Skeletal muscle satellite cell (primary cell): Measurements from ENCODE around the gene PSMD7.
"Not testable (repeated sequence)": the region's sequence is repeated elsewhere in the genome, so short reads cannot be mapped to it uniquely, and the experiment has no call there.

ENCODE experiments used
- H3K27me3 ChIP-seq: 2 replicates; pipeline ENCODE4 v1.7.0; 2013; ENCODE audit warnings: low read length; ENCODE audit not compliant: control insufficient read depth, insufficient read depth
- H3K36me3 ChIP-seq: 2 replicates; pipeline ENCODE4 v1.7.0; 2013; ENCODE audit warnings: mild to moderate bottlenecking, control low read depth, low read length; ENCODE audit not compliant: insufficient read depth
- H3K4me1 ChIP-seq: 2 replicates; pipeline ENCODE4 v1.7.0; 2013; ENCODE audit warnings: low read length; ENCODE audit not compliant: control insufficient read depth, insufficient read depth
- H3K4me2 ChIP-seq: 2 replicates; pipeline ENCODE4 v1.7.0; 2013; ENCODE audit warnings: mild to moderate bottlenecking, low read length
- H3K4me3 ChIP-seq: 2 replicates; pipeline ENCODE4 v1.7.0; 2013; ENCODE audit warnings: low read length
- H3K9ac ChIP-seq: 2 replicates; pipeline ENCODE4 v1.7.0; 2013; ENCODE audit warnings: mild to moderate bottlenecking, low read depth, low read length, moderate library complexity
- H3K9me3 ChIP-seq: replicated peaks from 2 replicates; pipeline ENCODE4 v1.7.0; 2013; ENCODE audit warnings: mild to moderate bottlenecking, control low read depth, low read length

The PSMD7 gene

DNA sequence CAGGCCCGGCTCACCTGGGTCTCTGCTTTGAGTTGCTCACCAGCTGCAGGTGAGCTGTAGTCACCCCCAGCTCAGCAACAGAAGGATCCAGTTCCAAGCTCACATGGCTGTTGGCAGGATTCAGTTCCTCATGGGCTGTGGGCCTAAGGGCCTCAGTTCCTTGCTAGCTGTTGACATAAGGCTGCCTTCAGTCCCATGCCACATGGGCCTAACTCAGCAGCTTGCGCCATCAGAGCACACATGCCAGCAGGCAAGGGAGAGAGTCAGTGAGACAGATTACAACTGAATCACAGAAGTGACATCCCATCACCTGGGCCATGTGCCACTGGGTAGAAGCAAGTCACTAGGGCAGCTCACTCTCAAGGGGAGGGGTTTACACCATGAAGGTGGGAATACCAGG, 24.7 kb downstream of the PSMD7 start:
- Histone ChIP-seq H3K4me1 (no peaks in the 10 kb centered on the region), H3K36me3 (peaks cover 10% of the 10 kb centered on the region), H3K27me3 (no peaks in the 10 kb centered on the region), H3K4me3 (no peak overlapping the region), H3K4me2 (no peak overlapping the region), H3K9ac (no peak overlapping the region), H3K9me3 (no peaks in the 10 kb centered on the region)

- Histone ChIP-seq H3K9me3 (no peaks in the 10 kb centered on the region), H3K4me2 (no peak overlapping the region), H3K27me3 (no peaks in the 10 kb centered on the region), H3K36me3 (peaks cover 15% of the 10 kb centered on the region), H3K4me1 (no peaks in the 10 kb centered on the region), H3K4me3 (no peak overlapping the region), H3K9ac (no peak overlapping the region)
These were observed 25.7 kb downstream of the PSMD7 start for GRCh38 chr16:74322301-74322710.

- H3K4me1 ChIP-seq, H3K9ac ChIP-seq: not testable (repeated sequence)
- peaks cover 15% of the 10 kb centered on the region for H3K36me3 ChIP-seq
These were observed 28.2 kb downstream of the PSMD7 start for GRCh38 chr16:74324777-74325176.

GRCh38 chr16:74325641-74326040, 29.0 kb downstream of the PSMD7 start:
- H3K9me3 ChIP-seq = no peaks in the 10 kb centered on the region
- H3K27me3 ChIP-seq = no peaks in the 10 kb centered on the region
- no peaks in the 10 kb centered on the region for H3K4me1 ChIP-seq
- H3K4me3 ChIP-seq = no peak overlapping the region
- no peak overlapping the region for H3K9ac ChIP-seq
- H3K4me2 ChIP-seq = no peak overlapping the region
- peaks cover 17% of the 10 kb centered on the region for H3K36me3 ChIP-seq

More at GRCh38 chr16:74324777-74325176, 28.2 kb downstream of the PSMD7 start:
- not testable (repeated sequence) for H3K4me3 ChIP-seq, H3K4me2 ChIP-seq, H3K9me3 ChIP-seq, H3K27me3 ChIP-seq

GRCh38 chr16:74328346-74328745, 31.7 kb downstream of the PSMD7 start:
- not testable (repeated sequence) for H3K27me3 ChIP-seq, H3K9ac ChIP-seq

GRCh38 chr16:74332469-74332868, 35.9 kb downstream of the PSMD7 start:
- H3K4me2 ChIP-seq, H3K9ac ChIP-seq, H3K4me1 ChIP-seq, H3K27me3 ChIP-seq, H3K9me3 ChIP-seq, H3K4me3 ChIP-seq, H3K36me3 ChIP-seq: not testable (repeated sequence)

More at GRCh38 chr16:74328346-74328745, 31.7 kb downstream of the PSMD7 start:
- H3K4me2 ChIP-seq, H3K4me3 ChIP-seq, H3K9me3 ChIP-seq, H3K4me1 ChIP-seq: not testable (repeated sequence)
- peaks cover 21% of the 10 kb centered on the region for H3K36me3 ChIP-seq

DNA sequence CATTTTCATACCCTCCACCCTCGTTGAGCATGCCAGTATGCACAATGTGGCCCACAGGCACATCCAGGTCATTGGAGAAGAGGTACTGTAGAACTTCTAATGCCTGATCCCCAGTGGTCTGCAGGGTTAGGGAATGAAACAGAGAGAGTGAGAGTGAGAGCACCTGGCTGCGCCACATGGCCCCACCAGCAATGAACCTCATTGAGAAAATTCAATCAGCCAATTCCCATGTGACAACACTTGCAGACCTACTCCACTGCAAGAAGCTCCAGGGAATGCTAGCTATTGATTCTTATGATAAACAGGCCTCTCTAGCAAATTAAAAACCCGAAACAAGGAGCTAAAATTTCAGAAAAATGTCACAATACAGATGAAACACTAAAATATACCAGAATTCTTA, 40.9 kb downstream of the PSMD7 start:
- not testable (repeated sequence) for H3K36me3 ChIP-seq, H3K4me3 ChIP-seq, H3K4me2 ChIP-seq

DNA sequence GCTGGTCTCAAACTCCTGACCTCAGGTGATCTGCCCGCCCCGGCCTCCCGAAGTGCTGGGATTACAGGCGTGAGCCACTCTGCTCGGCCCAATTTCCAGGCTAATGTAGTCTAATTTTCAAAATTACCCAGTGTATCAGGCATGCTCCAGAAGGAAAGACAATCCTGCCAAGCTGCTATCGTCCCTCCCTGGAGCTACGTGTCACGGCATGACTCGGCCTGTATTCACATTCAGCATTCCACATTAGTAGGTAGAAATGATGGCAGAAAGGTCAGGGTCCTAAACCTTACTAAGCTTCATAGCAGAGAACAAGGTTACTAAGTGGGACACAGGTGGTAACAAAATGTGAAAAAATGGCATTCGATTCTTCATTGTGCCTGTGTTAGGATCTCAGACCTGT, 42.6 kb downstream of the PSMD7 start:
- H3K36me3 ChIP-seq, H3K27me3 ChIP-seq, H3K9ac ChIP-seq, H3K4me2 ChIP-seq, H3K4me3 ChIP-seq, H3K9me3 ChIP-seq, H3K4me1 ChIP-seq: not testable (repeated sequence)

More for the DNA sequence above, 40.9 kb downstream of the PSMD7 start:
- not testable (repeated sequence) for H3K9me3 ChIP-seq, H3K27me3 ChIP-seq, H3K4me1 ChIP-seq, H3K9ac ChIP-seq

DNA sequence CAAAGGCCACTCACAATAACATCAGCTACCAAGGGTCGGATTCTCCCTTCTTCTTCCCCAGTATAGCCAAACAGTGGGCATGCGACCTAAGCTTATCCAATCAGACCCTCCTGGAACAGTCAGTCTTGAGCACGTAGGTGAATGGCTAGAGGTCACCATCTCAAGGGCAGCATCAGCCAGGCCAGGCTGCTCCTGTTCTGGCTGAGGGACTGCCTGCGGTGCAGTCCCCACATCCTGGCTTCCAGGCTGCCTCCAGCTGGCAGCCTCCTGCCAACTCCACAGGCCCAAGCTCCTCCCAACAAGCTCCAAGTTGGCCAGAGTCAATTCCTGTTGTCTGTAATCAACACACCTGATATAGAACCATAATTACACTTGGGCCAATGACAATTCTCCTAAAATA, 56.4 kb downstream of the PSMD7 start:
- H3K4me1 ChIP-seq, H3K4me2 ChIP-seq, H3K9me3 ChIP-seq, H3K9ac ChIP-seq, H3K4me3 ChIP-seq, H3K36me3 ChIP-seq, H3K27me3 ChIP-seq: not testable (repeated sequence)
